ENCODE results near the gene FYB1.

DNA sequence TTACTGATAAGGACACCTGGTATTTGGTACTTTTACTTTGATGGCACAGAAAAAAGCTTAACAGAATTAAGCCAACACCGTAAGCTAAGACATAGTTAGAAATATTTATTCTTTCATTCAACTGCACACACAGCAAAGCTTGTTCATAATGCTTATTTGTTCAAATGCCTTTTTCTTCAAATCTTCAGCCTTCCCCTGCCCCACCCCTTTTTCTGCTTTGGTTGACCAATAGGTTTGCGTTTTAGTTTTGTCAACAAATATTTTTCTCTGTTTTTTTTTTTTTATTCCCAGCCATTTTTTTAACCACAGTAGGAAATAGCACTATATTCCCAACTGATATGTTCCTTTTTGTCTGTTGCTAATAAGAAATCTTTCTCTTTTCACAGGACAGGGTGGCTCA, 140.2 kb downstream of the FYB1 start:
- TF ChIP-seq, protein P1, sequence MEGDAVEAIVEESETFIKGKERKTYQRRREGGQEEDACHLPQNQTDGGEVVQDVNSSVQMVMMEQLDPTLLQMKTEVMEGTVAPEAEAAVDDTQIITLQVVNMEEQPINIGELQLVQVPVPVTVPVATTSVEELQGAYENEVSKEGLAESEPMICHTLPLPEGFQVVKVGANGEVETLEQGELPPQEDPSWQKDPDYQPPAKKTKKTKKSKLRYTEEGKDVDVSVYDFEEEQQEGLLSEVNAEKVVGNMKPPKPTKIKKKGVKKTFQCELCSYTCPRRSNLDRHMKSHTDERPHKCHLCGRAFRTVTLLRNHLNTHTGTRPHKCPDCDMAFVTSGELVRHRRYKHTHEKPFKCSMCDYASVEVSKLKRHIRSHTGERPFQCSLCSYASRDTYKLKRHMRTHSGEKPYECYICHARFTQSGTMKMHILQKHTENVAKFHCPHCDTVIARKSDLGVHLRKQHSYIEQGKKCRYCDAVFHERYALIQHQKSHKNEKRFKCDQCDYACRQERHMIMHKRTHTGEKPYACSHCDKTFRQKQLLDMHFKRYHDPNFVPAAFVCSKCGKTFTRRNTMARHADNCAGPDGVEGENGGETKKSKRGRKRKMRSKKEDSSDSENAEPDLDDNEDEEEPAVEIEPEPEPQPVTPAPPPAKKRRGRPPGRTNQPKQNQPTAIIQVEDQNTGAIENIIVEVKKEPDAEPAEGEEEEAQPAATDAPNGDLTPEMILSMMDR (conservative IDR thresholded peaks at IDR 0.05 in 1 of 2, IDR thresholded peaks at IDR 0.05 in 1 of 2; ENCODE audit: low read depth in 1 of 2, low read length in 2 of 2): no peak
- TF ChIP-seq EZH2 (IDR thresholded peaks at IDR 0.05; ENCODE audit: low read length, missing control alignments): no peak

All from fibroblast of lung (primary cell).